HG02840 (cell line): Measurements from ENCODE around the gene PMM2.
A peak's percentile ranks its signal among the peaks of the same experiment; 100 is the strongest.
"Not testable (repeated sequence)": the region's sequence is repeated elsewhere in the genome, so short reads cannot be mapped to it uniquely, and the experiment has no call there.

Experiments
- ATAC-seq: cut with Tn5 transposase; IDR thresholded peaks from one replicate; pipeline ENCODE4 v1.9.1; 2021; ENCODE audit warnings: mild to moderate bottlenecking, moderate library complexity, moderate number of reproducible peaks; ENCODE audit not compliant: unreplicated experiment, low FRiP score

Gene PMM2

GRCh38 chr16:8814095-8814806, 16.6 kb downstream of the PMM2 start:
- no peak for ATAC-seq

- no peak for ATAC-seq
Measured at GRCh38 chr16:8816967-8817655, 19.5 kb downstream of the PMM2 start.

GRCh38 chr16:8818504-8819270, 21.0 kb downstream of the PMM2 start:
- ATAC-seq, result peak; percentile 80

GRCh38 chr16:8819411-8820034, 21.9 kb downstream of the PMM2 start:
- ATAC-seq, result no peak

GRCh38 chr16:8822403-8822802, 24.8 kb downstream of the PMM2 start:
- no peak for ATAC-seq

GRCh38 chr16:8826278-8826879, 28.7 kb downstream of the PMM2 start:
- ATAC-seq, result no peak

GRCh38 chr16:8828541-8829165, 31.0 kb downstream of the PMM2 start:
- ATAC-seq, result no peak

GRCh38 chr16:8831450-8831849, 33.8 kb downstream of the PMM2 start:
- no peak for ATAC-seq

GRCh38 chr16:8831871-8832716, 34.5 kb downstream of the PMM2 start:
- ATAC-seq, result no peak

- no peak for ATAC-seq
Measured at GRCh38 chr16:8832717-8833105, 35.1 kb downstream of the PMM2 start.

- not testable (repeated sequence) for ATAC-seq
Measured at GRCh38 chr16:8836797-8837196, 39.2 kb downstream of the PMM2 start.

GRCh38 chr16:8837594-8837993, 40.0 kb downstream of the PMM2 start:
- ATAC-seq, result not testable (repeated sequence)

GRCh38 chr16:8842016-8842415, 44.4 kb downstream of the PMM2 start:
- not testable (repeated sequence) for ATAC-seq

- ATAC-seq, result not testable (repeated sequence)
Measured at GRCh38 chr16:8843296-8843695, 45.7 kb downstream of the PMM2 start.

- ATAC-seq, result no peak
Measured at GRCh38 chr16:8845699-8846298, 48.2 kb downstream of the PMM2 start.

- ATAC-seq, result no peak
Measured at GRCh38 chr16:8846401-8846932, 48.8 kb downstream of the PMM2 start.

GRCh38 chr16:8847145-8847544, 49.5 kb downstream of the PMM2 start:
- ATAC-seq, result no peak

GRCh38 chr16:8847623-8848022, 50.0 kb downstream of the PMM2 start:
- no peak for ATAC-seq
